GM21515 (cell line): ENCODE data around the gene SCGB1D4.

Experiments
- ATAC-seq: cut with Tn5 transposase; IDR thresholded peaks from one replicate; pipeline ENCODE4 v1.9.1; 2021; ENCODE audit not compliant: unreplicated experiment

SCGB1D4 gene

GRCh38 chr11:62280452-62280851 lies 18.4 kb downstream of the SCGB1D4 start:
- ATAC-seq: no peak

- ATAC-seq: no peak
Measured at GRCh38 chr11:62273789-62274275, 25.0 kb downstream of the SCGB1D4 start.

- ATAC-seq: no peak
Measured at GRCh38 chr11:62273284-62273683, 25.6 kb downstream of the SCGB1D4 start.

GRCh38 chr11:62269654-62270278 lies 29.1 kb downstream of the SCGB1D4 start, which contains the start of gene SCGB2A2:
SCGB2A2 (plus strand) TSS chr11:62270158; CDS start chr11:62270217, 59 bp downstream.
- no peak for ATAC-seq

- ATAC-seq: no peak
Measured at GRCh38 chr11:62267576-62267975, 31.3 kb downstream of the SCGB1D4 start.

- ATAC-seq: no peak
Measured at GRCh38 chr11:62267050-62267449, 31.8 kb downstream of the SCGB1D4 start.

GRCh38 chr11:62266558-62266957 lies 32.3 kb downstream of the SCGB1D4 start:
- no peak for ATAC-seq

GRCh38 chr11:62264004-62264403 lies 34.9 kb downstream of the SCGB1D4 start:
- no peak for ATAC-seq

GRCh38 chr11:62260261-62260953 lies 38.5 kb downstream of the SCGB1D4 start:
- no peak for ATAC-seq

- no peak for ATAC-seq
Measured at GRCh38 chr11:62256281-62256680, 42.6 kb downstream of the SCGB1D4 start.

- ATAC-seq: no peak
Measured at GRCh38 chr11:62253999-62254542, 44.8 kb downstream of the SCGB1D4 start.

- no peak for ATAC-seq
Measured at GRCh38 chr11:62251698-62252097, 47.2 kb downstream of the SCGB1D4 start.
